Uterus (tissue), 4 donors: Measurements from ENCODE around the gene CARS1. TPM values are rescaled to one million over a fixed set of nuclear protein-coding genes. Genes with fewer than 3 reads are reported as not detected.

Source experiments
- DNase-seq, 2 donors: peaks; one replicate each; pipeline ENCODE4 v3.0.0-alpha.2; 2019 to 2020
- H3K27ac ChIP-seq, 2 donors: fragments of 200-600 bp; sonication (generic); 1 replicate in 1 of 2; 2 replicates in 1 of 2; pipeline ENCODE4 v1.5.1; 2016 to 2018
- H3K27me3 ChIP-seq, 2 donors: fragments of 200-600 bp; sonication (generic); one replicate each; pipeline ENCODE4 v1.5.1; 2018 to 2019; ENCODE audit warnings: control low read depth in 1 of 2
- H3K36me3 ChIP-seq, 2 donors: fragments of 200-600 bp; sonication (generic); one replicate each; pipeline ENCODE4 v1.5.1; 2019; ENCODE audit warnings: control low read depth in 1 of 2
- H3K4me1 ChIP-seq, 2 donors: fragments of 200-600 bp; sonication (generic); one replicate each; pipeline ENCODE4 v1.5.1; 2018 to 2019; ENCODE audit warnings: control low read depth in 1 of 2
- H3K4me3 ChIP-seq, 2 donors: fragments of 200-600 bp; sonication (generic); 1 replicate in 1 of 2; 2 replicates in 1 of 2; pipeline ENCODE4 v1.5.1; 2018 to 2019; ENCODE audit warnings: mild to moderate bottlenecking in 1 of 2
- H3K9me3 ChIP-seq, 2 donors: fragments of 200-600 bp; sonication (generic); one replicate each; pipeline ENCODE4 v1.5.1; 2019; ENCODE audit warnings: control low read depth in 1 of 2
- CTCF ChIP-seq, 4 experiments: fragments of 200-600 bp in 2 of 4; fragments of 450-650 bp in 2 of 4; sonication (generic) in 2 of 4; IDR thresholded peaks; one replicate each; pipeline ENCODE4 v1.5.1; 2016 to 2019; ENCODE audit warnings: antibody characterized with exemption in 4 of 4, mild to moderate bottlenecking in 2 of 4, moderate library complexity in 1 of 4
- POLR2A ChIP-seq, 2 donors: fragments of 450-650 bp; IDR thresholded peaks; one replicate each; pipeline ENCODE4 v1.6.1; 2016; ENCODE audit warnings: antibody characterized with exemption in 2 of 2, mild to moderate bottlenecking in 1 of 2, moderate library complexity in 1 of 2
- intact Hi-C: fragments of 100-400 bp; cut with DNase I; formaldehyde crosslinking; loops from one replicate; pipeline ENCODE4 v1.15.1; 2023; ENCODE audit warnings: low total_unique reads
- total RNA-seq, 4 donors: library from RNA; depleted of rRNA in 3 of 4; stranded (reverse); fragments of >200 nt in 3 of 4; gene quantifications; one replicate each; pipeline versions ENCODE4 v1.1.0 to v1.2.4, GENCODE V29; 2014 to 2023
- donor health status: DM: yes; HTN: yes; CAD: no.

The CARS1 gene
- total RNA-seq, 4 donors from 2014 or later: 13.2 to 39.5 (median 27.4) TPM

GRCh38 chr11:2992234-2992996 lies 64.8 kb downstream of the CARS1 start, which contains the start of gene NAP1L4:
NAP1L4 (minus strand) TSS chr11:2992329; CDS start chr11:2979220, 13,109 bp downstream.
- intact Hi-C loops: no loop called here

GRCh38 chr11:2991452-2992233 lies 65.6 kb downstream of the CARS1 start:
- no peaks in the 10 kb centered on the region for H3K9me3 ChIP-seq
- no peaks in the 10 kb centered on the region for H3K36me3 ChIP-seq
- intact Hi-C loops: no loop called here
- H3K27ac ChIP-seq: peak overlapping the region; percentile 91 to 96
- H3K27me3 ChIP-seq: no peaks in the 10 kb centered on the region
- peaks cover 4 to 19% of the 10 kb centered on the region in 2 donors for H3K4me1 ChIP-seq
- TF ChIP-seq POLR2A (IDR thresholded peaks at IDR 0.05) (no peak), CTCF (IDR thresholded peaks at IDR 0.05) (no peak)
- H3K4me3 ChIP-seq: peak overlapping the region; percentile 55 to 85
- peak in 1 of 2 donors; percentile 44 for DNase-seq

More at GRCh38 chr11:2992234-2992996, 64.8 kb downstream of the CARS1 start, which contains the start of gene NAP1L4:
- Histone ChIP-seq H3K27me3 (no peaks in the 10 kb centered on the region), H3K9me3 (no peaks in the 10 kb centered on the region), H3K4me1 (peaks cover 4 to 19% of the 10 kb centered on the region in 2 donors), H3K36me3 (no peaks in the 10 kb centered on the region), H3K4me3 (peak within 1 kb of the TSS; percentile 55 to 85), H3K27ac (peak within 1 kb of the TSS; percentile 91 to 96)
- peak; percentile 94 to 95 for DNase-seq
- TF ChIP-seq POLR2A (IDR thresholded peaks at IDR 0.05) (peak; percentile 77 to 91), CTCF (IDR thresholded peaks at IDR 0.05) (peak in 1 of 4 experiments; percentile 7)

GRCh38 chr11:2990617-2991451 lies 66.4 kb downstream of the CARS1 start:
- TF ChIP-seq POLR2A (IDR thresholded peaks at IDR 0.05): no peak
- TF ChIP-seq CTCF (IDR thresholded peaks at IDR 0.05): no peak
- Histone ChIP-seq H3K4me1 (peaks cover 4 to 19% of the 10 kb centered on the region in 2 donors), H3K9me3 (no peaks in the 10 kb centered on the region), H3K27ac (peak overlapping the region; percentile 91 to 96), H3K27me3 (no peaks in the 10 kb centered on the region), H3K4me3 (peak overlapping the region; percentile 55 to 85), H3K36me3 (no peaks in the 10 kb centered on the region)
- DNase-seq: no peak
- intact Hi-C loops: no loop called here

- Histone ChIP-seq H3K36me3 (no peaks in the 10 kb centered on the region), H3K9me3 (no peaks in the 10 kb centered on the region), H3K4me1 (peaks cover 4 to 19% of the 10 kb centered on the region in 2 donors), H3K4me3 (no peak overlapping the region), H3K27ac (no peak overlapping the region), H3K27me3 (no peaks in the 10 kb centered on the region)
- no peak for TF ChIP-seq CTCF (IDR thresholded peaks at IDR 0.05)
- TF ChIP-seq POLR2A (IDR thresholded peaks at IDR 0.05): no peak
- intact Hi-C loops: no loop called here
- DNase-seq: no peak
These were observed 67.7 kb downstream of the CARS1 start for GRCh38 chr11:2989551-2989950.
